PC-9 (cell line): ENCODE measurements around the gene NUDT2. TPM values are rescaled to one million over a fixed set of nuclear protein-coding genes. Genes with fewer than 3 reads are reported as not detected.

ENCODE experiments used
- BruUV-seq: library from RNA; stranded (reverse); fragments of 400-500 nt; replicated peaks from 2 replicates; lab custom pipeline; 2021; lab: Mats Ljungman, UMichigan
- CTCF ChIA-PET: fragments of 300-600 bp; sonication (Branson Sonifier 250); formaldehyde crosslinking; loops from one replicate; lab custom pipeline; 2022; ENCODE audit warnings: antibody characterized with exemption; lab: Charles Lee
- POLR2A ChIA-PET: fragments of 300-600 bp; sonication (Branson Sonifier 250); formaldehyde crosslinking; loops from one replicate; lab custom pipeline; 2022; ENCODE audit warnings: antibody characterized with exemption; ENCODE audit not compliant: unreplicated experiment; lab: Charles Lee
- DNase-seq, 2 experiments: peaks; one replicate each; pipeline versions ENCODE4 v3.0.0 to v3.0.0-alpha.2; 2015 to 2022; ENCODE audit warnings: mixed read lengths in 1 of 2
- H2AFZ ChIP-seq: fragments of 200-600 bp; sonication (generic); 2 replicates; pipeline ENCODE4 v1.8.1; 2017; ENCODE audit warnings: antibody characterized with exemption
- H3F3A ChIP-seq: fragments of 200-600 bp; sonication (generic); 2 replicates; pipeline ENCODE4 v1.8.1; 2017; ENCODE audit warnings: antibody characterized with exemption, mild to moderate bottlenecking, low read depth; ENCODE audit not compliant: insufficient read depth
- H3K27ac ChIP-seq: fragments of 200-600 bp; sonication (generic); 2 replicates; pipeline ENCODE4 v1.6.1; 2016; ENCODE audit warnings: mixed run types
- H3K27me3 ChIP-seq: fragments of 200-600 bp; sonication (generic); 2 replicates; pipeline ENCODE4 v1.6.1; 2016; ENCODE audit warnings: low read depth, mixed run types; ENCODE audit not compliant: insufficient read depth
- H3K36me3 ChIP-seq: fragments of 200-600 bp; sonication (generic); 2 replicates; pipeline ENCODE4 v1.6.1; 2016; ENCODE audit warnings: low read depth, mixed run types
- H3K4me1 ChIP-seq: fragments of 200-600 bp; sonication (generic); replicated peaks from 2 replicates; pipeline ENCODE4 v1.6.1; 2016; ENCODE audit warnings: mixed run types; ENCODE audit not compliant: insufficient read depth
- H3K4me2 ChIP-seq: fragments of 200-600 bp; sonication (generic); 2 replicates; pipeline ENCODE4 v1.6.1; 2017; ENCODE audit warnings: mixed run types
- H3K4me3 ChIP-seq: fragments of 200-600 bp; sonication (generic); 2 replicates; pipeline ENCODE4 v1.6.1; 2016; ENCODE audit warnings: mixed run types
- H3K79me2 ChIP-seq: fragments of 200-600 bp; sonication (generic); 2 replicates; pipeline ENCODE4 v1.6.1; 2017; ENCODE audit warnings: low read depth, mixed run types
- H3K9me2 ChIP-seq: fragments of 200-600 bp; sonication (generic); 2 replicates; pipeline ENCODE4 v1.8.1; 2017; ENCODE audit warnings: mild to moderate bottlenecking; ENCODE audit not compliant: insufficient read depth
- H3K9me3 ChIP-seq: fragments of 200-600 bp; sonication (generic); 2 replicates; pipeline ENCODE4 v1.8.1; 2016; ENCODE audit warnings: low read depth; ENCODE audit not compliant: insufficient read depth
- H4K20me1 ChIP-seq: fragments of 200-600 bp; sonication (generic); 2 replicates; pipeline ENCODE4 v1.8.1; 2017; ENCODE audit not compliant: insufficient read depth
- EZH2 ChIP-seq: fragments of 200-600 bp; sonication (generic); IDR thresholded peaks from 2 replicates; pipeline ENCODE4 v1.8.0; 2017; ENCODE audit warnings: antibody characterized with exemption, low read depth
- intact Hi-C: fragments of 100-400 bp; cut with micrococcal nuclease; formaldehyde crosslinking; loops from one replicate; pipeline ENCODE4 v1.10.0; 2022; ENCODE audit not compliant: unreplicated experiment
- total RNA-seq: library from RNA; stranded (reverse); gene quantifications from 2 replicates; pipeline ENCODE4 v1.2.3, GENCODE V29; 2021
- TF ChIP-seq, protein P1 (sequence below): fragments of 200-600 bp; sonication (generic); conservative IDR thresholded peaks from 2 replicates; pipeline ENCODE4 v1.6.1; 2017; ENCODE audit warnings: mixed run types, antibody characterized with exemption, mild to moderate bottlenecking, moderate library complexity

The NUDT2 gene
- total RNA-seq, 1 experiment from 2014 or later: 31.3 TPM

DNA sequence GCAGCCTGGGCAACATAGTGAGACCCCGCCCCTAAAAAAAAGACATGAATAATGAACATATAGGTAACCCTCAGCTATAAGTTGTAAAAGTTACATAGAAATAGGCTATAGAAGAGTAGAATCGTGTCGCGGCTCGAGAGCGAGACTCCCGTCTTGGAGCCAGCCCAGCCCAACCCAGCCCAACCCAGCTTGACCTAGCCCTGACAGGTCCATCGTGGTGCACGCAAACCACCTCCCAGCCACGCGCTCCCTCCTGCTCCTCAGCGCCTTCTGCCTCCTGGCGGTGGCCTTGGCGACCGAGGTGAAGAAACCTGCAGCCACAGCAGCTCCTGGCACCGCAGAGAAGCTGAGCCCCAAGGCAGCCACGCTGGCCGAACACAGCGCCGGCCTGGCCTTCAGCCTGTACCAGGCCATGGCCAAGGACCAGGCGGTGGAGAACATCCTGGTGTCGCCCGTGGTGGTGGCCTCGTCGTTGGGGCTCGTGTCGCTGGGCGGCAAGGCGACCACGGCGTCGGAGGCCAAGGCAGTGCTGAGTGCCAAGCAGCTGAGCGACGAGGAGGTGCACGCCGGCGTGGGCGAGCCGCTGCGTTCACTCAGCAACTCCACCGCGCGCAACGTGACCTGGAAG lies 11.1 kb upstream of the NUDT2 start:
- H2AFZ ChIP-seq: no peak overlapping the region
- H3K9me3 ChIP-seq: no peaks in the 10 kb centered on the region
- no peak overlapping the region for H3K4me3 ChIP-seq
- no peaks in the 10 kb centered on the region for H3K36me3 ChIP-seq
- H3K79me2 ChIP-seq: peaks cover 8% of the 10 kb centered on the region
- intact Hi-C loops: no loop called here
- no TSS peak for BruUV-seq
- no peaks in the 10 kb centered on the region for H3K9me2 ChIP-seq
- H3K4me1 ChIP-seq: no peaks in the 10 kb centered on the region
- ChIA-PET POLR2A (no interaction called here), CTCF (no interaction called here)
- DNase-seq: no peak
- H4K20me1 ChIP-seq: no peaks in the 10 kb centered on the region
- H3K4me2 ChIP-seq: no peak overlapping the region
- H3F3A ChIP-seq: no peaks in the 10 kb centered on the region
- TF ChIP-seq, protein P1, sequence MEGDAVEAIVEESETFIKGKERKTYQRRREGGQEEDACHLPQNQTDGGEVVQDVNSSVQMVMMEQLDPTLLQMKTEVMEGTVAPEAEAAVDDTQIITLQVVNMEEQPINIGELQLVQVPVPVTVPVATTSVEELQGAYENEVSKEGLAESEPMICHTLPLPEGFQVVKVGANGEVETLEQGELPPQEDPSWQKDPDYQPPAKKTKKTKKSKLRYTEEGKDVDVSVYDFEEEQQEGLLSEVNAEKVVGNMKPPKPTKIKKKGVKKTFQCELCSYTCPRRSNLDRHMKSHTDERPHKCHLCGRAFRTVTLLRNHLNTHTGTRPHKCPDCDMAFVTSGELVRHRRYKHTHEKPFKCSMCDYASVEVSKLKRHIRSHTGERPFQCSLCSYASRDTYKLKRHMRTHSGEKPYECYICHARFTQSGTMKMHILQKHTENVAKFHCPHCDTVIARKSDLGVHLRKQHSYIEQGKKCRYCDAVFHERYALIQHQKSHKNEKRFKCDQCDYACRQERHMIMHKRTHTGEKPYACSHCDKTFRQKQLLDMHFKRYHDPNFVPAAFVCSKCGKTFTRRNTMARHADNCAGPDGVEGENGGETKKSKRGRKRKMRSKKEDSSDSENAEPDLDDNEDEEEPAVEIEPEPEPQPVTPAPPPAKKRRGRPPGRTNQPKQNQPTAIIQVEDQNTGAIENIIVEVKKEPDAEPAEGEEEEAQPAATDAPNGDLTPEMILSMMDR: no peak
- no peak for TF ChIP-seq EZH2
- H3K27ac ChIP-seq: no peak overlapping the region
- H3K27me3 ChIP-seq: no peaks in the 10 kb centered on the region

DNA sequence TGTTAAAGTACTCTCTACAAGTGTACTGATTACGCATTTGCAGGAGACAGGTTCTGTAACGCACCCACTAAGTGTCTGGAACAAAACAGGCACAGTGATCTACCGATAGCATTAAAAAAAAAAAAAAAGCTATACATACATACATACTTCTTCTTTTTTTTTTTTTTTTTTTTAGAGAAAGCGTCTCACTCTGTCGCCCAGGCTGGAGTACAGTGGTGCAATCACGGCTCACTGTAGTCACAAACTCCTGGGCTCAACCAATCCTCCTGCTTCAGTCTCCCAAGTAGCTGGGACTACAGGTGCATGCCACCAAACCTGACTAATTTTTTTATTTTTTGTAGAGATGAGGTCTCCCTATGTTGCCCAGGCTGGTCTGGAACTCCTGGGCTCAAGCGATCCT lies 7.9 kb upstream of the NUDT2 start:
- ChIA-PET POLR2A (interaction anchor here (0.6 kb wide), 1 partner anchor 9 kb away, joined by 7 read pairs; no protein-coding TSS in a partner anchor), CTCF (no interaction called here)
- H2AFZ ChIP-seq: no peak overlapping the region
- H3K4me1 ChIP-seq: peaks cover 9% of the 10 kb centered on the region
- intact Hi-C loops: no loop called here
- no peaks in the 10 kb centered on the region for H3K9me3 ChIP-seq
- H3K9me2 ChIP-seq: no peaks in the 10 kb centered on the region
- no peak overlapping the region for H3K27ac ChIP-seq
- peaks cover 11% of the 10 kb centered on the region; the same call in 1 of the 2 replicates for H3F3A ChIP-seq
- BruUV-seq: no TSS peak
- no peaks in the 10 kb centered on the region for H3K36me3 ChIP-seq
- no peak for TF ChIP-seq EZH2
- TF ChIP-seq, protein P1: no peak
- H3K4me3 ChIP-seq: no peak overlapping the region
- no peaks in the 10 kb centered on the region for H3K27me3 ChIP-seq
- H4K20me1 ChIP-seq: no peaks in the 10 kb centered on the region
- H3K4me2 ChIP-seq: no peak overlapping the region
- H3K79me2 ChIP-seq: peaks cover 24% of the 10 kb centered on the region
- no peak for DNase-seq

DNA sequence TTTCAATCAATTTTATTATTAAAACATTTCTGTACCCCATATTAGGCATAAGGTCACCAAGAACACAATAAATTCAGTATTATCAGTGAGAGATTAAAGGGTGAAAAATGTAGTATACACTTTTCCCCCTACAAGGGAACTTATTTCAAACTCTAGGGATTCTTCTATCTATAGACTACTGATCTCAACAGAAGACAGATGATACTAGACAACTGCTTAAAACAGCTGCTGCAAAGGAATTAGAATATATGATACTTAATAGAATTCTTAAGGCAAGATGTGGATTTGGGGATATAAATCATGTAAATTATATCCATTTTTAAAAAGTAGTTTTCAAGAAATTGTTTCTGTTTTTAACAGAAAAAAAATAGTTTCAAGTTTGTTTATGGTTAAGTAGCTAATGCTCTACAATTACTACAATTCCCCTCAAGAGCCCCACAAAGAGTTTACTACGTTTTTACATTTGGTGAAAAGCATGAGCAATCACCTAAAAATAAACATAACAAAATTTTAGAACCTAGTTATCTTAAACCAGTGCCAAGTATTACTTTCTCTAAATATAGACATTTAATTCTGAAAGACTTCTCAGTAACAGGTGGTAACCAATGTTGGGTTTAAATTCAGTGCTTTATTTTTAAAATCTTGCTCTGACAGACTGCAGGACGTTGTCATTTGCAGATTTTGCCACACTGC lies 6.3 kb upstream of the NUDT2 start:
- TF ChIP-seq EZH2: no peak
- TF ChIP-seq, protein P1: no peak
- Histone ChIP-seq H2AFZ (no peak overlapping the region), H3K9me2 (no peaks in the 10 kb centered on the region), H3K4me1 (peaks cover 13% of the 10 kb centered on the region), H4K20me1 (no peaks in the 10 kb centered on the region), H3K36me3 (no peaks in the 10 kb centered on the region), H3K9me3 (no peaks in the 10 kb centered on the region), H3K27ac (no peak overlapping the region), H3K4me2 (no peak overlapping the region), H3K4me3 (no peak overlapping the region), H3K27me3 (no peaks in the 10 kb centered on the region), H3F3A (peaks cover 13% of the 10 kb centered on the region; the same call in 1 of the 2 replicates), H3K79me2 (peaks cover 36% of the 10 kb centered on the region)
- ChIA-PET CTCF (no interaction called here), POLR2A (no interaction called here)
- intact Hi-C loops: no loop called here
- BruUV-seq: no TSS peak
- no peak for DNase-seq
